CD4-positive, alpha-beta T cell treated with Interleukin-6 at 100 ng/mL for 8 hours (primary cell): ENCODE results near the gene SNX3.

Experiments used
- DNase-seq: peaks from one replicate; pipeline ENCODE4 v3.0.0-alpha.2; 2020; ENCODE audit warnings: mixed read lengths, low spot score

Gene SNX3

DNA sequence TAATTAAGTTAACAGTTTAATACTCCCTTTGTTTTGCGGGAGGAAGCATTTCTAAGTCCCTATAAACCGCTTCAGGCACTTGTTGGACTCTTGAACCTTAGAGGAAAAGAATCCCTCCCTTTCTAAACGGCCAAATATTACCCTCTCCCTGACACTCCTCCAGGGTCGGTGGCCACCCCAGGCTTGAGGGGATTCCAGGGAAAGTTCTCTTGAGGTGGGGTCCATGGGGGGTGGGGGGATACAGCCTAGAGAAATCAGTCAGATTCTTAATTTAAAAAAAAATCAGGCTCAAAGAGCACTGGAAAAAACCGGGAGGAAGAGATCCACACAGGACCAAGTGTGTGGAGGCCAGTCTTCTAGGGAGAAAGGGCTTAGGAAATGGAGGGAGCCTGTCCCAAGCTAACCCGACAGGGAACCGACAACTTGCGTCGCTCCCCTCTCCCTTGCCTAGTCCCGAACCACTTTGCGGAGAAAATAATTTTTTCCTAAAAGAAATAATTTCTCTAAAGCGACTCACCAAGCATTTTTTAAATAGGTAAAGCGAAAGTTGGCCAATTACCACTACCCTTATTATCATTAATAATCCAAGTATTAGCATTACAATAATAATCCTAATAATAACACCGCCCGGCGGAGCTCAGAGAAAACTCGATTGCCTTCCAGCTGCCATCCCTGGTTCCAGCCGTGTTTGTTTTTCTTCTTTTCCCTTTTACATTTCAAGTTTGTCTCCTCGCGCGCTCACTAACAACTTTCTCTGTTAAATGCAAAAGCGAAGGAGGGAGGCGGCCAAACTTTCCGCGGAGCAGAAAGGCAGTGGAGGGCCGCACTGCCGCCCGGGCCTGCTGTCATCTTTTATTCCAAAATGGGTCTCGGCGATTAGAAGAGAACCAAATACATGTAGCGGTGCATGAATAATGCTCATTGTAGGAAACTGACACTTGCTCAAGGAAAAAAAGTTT is 90.2 kb downstream of the SNX3 start:
- DNase-seq = no peak

DNA sequence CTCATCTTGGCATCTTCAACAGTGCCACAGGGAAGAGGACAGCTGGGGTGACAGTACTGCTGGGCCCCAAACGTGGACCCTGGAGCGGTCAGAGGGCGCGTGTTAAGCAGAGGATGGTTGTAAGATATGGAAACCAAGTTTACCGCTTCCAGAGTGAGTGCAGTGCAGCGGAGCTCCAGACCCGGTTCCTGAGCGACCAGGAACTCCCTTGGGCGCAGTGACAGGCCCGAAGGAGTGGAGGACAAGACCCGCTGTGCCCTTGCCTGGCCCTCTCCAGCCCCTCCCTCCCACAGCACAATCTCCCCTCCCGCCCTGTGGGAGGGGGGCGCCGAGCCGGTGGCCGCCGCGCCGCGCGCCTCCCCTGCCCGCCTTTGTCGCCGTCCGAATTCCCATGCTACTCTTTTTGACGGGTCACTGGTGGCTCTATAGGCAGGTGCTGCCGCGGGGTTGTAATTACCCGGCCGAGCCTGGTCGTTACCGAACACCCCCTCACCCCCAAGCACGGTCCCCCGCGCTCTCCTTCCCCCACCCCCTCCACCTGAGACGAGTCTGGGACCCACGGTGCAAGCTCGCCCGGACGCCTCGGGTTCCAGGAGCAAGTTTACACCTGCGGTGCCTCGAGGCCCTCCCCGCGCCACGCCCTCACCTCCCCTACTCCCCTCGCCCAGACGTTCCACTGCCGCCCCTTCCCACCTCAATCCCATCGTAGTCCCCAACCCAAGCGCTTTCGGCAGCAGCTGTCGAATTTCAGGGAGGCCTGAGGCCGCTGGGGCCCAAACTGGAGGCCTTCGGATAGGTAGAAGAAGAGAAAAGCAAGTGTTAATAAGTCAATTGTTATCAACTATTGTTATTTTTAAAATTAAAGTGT is 91.1 kb downstream of the SNX3 start:
- DNase-seq = no peak

DNA sequence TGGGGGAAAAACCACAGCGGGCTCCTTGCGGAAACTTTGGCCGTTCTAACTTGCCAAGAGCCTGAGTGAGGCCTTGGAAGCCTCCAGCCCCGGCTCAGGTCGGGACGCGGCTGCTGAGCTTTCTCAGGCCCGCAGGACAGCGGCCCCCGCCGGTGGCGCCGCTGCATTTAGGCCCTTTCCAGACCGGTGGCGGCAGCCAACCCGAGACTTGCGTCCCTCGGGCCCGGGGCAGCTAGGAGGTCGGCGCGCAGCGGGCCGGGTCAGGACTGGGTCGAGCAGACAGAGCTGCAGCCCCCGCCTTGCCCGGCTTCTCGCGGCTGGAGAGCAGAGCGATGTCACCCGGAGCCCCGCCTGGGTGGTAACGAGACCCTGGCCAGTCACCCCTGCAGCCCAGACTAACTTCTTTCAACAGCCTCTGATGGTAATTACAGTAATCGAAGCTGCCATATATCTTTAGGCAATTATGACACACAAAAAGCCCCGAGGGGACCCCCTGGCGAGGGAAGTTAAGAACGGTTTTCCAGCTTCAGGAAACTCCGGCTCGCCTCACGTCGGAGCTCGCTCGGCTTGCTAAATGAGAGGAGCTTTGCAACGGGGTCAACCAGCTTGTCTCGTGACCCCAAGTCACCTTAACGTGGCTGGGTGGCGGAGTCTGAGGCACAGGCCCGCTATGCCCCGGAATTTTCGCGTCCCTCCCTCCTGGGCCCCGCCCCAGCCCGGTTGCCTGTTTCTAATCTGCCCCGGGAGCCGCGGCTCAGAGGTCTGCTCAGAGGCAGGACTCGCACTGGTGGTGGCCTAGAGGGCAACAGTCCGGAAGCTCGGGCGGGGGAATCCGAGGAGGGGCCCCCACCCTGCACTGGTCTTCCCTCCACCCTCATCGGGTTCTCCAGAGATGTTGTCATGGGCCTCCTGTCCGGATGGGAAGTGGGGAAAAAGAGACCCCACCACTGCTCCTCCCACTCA is 92.1 kb downstream of the SNX3 start:
- DNase-seq = no peak

DNA sequence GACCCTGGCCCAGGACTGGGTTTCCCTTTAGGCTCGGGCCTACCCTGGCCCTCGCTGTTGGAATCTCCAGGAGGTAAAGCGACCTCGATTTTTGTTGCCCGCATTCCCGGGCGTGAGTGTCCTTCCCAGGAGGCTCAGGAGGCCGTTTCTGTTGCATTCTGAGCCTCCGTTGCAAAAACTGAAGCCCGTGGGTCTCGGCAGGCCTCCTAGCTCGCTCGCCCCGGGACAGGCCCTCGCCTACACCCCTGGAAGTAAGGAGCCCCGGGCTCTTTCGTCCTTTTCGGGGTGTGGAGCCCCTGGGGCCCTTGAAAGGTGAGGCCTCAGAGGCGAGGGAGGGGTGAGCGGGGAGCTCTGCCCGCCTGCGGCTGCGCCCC is 92.8 kb downstream of the SNX3 start:
- DNase-seq = no peak

DNA sequence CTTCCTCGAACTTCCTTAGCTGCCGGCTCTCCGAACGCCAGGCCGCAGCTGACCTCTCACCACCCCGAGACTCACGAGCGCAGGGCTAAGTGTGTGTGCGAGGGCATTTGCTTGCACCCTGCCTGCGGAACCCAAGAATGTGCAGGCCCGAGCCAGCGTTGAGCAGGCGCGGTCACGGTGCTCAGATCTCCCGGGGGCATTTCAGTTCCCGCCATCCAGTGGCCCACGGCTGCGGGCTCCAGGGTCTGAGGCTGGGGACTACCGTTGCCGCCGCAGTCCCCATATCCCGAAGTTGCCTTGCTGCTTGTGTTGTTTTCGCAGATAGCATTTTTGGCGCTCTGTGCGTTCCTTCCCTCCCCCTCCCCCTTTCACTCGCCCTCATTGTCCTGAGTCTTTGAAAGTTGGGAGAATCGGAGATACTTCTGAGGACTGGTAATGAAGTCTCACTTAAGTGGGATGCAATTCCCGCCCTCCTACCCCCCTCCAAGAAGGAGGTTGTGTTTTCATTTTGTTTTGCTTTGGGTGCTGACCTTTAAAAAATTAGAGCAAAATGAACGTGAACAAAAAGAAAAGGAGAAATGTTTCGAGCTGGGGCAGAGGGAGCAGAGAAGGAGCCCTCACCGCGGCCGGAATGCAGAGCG is 93.3 kb downstream of the SNX3 start:
- no peak for DNase-seq

DNA sequence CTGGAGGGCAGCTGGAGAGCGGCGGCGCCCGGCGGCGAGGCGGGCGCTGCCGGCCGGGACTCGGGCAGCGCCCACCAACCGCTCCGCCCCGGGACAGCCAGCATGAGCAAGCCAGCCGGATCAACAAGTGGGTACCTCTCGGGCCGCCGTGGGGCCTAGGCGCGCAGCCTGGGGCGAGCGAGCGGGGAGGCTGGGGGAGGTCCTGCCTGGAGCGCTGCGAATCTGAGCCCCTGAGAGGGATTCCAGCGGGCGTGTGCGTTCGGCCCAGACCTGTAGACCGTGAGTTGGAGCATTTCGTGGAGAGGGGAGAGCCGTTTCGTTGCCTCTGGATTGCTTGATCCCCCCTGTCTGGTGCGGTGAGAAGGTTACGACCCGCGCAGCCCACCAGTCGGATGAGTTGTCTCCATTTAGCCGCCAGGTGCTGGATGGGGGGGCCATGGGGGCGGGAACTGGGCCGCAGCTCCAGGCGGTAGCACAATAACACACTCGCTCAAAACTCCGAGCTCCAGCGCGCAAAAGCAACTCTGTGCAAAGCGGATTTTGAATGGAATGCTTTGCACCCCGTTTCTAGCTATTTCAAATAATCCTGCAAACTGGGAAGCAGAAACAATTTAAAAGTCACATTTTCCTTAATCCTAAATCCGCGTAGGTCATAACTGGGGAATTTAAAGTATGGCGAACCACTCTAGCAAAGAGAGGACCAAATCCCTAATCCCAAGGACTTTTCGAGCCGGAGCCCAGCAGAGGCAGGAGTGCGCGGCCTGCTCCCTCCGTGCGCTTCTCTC is 94.0 kb downstream of the SNX3 start:
- no peak for DNase-seq

DNA sequence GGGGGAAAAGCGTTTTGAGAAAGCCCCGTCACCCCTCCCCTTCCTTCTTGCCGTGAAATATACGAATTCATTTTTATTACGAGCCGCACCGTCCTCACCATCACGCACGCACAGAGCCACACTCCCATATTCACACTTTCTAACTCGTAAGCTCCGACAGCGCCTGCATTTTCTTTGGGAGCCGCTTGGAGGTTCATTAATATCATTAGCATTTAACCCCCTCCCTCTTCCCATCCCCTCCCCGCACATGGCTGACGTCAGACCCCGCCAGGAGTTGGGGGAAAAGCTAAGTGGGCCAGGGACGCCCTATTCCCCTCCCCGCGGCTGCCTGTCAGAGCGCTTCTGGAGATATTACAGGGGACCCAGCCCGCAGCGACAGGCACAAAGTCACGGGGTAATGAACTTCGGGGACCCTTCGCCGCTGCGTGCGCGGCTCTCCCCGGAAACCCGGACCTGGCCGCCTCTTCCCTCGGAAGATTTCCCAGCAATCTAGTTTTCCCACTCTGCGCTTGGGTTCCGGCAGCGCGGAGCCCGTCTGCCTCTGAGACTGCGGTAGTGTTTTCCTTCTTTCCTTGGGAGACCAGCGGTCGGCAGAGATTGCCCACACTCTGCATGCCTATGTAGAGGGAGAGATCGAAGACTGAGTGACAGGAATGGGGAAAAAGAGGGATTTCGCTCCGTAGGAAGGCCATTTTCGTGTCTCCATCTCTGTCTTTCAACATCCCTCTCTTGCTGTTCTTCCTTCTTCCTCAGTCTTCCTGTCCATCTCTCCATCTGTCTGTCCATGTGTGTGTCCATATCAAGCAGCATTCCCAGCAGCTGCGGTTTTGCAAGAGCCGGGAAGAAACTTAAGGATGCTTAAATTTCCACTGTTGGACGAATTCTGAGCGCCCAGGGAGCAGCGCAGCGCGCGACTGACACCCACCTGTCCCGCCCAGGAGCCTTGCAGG is 94.9 kb downstream of the SNX3 start, which contains the start of gene NR2E1:
NR2E1 (plus strand) TSS at position 309 of the 950 bp plus-strand sequence. CDS start 744 bp downstream, outside the sequence.
- no peak for DNase-seq

DNA sequence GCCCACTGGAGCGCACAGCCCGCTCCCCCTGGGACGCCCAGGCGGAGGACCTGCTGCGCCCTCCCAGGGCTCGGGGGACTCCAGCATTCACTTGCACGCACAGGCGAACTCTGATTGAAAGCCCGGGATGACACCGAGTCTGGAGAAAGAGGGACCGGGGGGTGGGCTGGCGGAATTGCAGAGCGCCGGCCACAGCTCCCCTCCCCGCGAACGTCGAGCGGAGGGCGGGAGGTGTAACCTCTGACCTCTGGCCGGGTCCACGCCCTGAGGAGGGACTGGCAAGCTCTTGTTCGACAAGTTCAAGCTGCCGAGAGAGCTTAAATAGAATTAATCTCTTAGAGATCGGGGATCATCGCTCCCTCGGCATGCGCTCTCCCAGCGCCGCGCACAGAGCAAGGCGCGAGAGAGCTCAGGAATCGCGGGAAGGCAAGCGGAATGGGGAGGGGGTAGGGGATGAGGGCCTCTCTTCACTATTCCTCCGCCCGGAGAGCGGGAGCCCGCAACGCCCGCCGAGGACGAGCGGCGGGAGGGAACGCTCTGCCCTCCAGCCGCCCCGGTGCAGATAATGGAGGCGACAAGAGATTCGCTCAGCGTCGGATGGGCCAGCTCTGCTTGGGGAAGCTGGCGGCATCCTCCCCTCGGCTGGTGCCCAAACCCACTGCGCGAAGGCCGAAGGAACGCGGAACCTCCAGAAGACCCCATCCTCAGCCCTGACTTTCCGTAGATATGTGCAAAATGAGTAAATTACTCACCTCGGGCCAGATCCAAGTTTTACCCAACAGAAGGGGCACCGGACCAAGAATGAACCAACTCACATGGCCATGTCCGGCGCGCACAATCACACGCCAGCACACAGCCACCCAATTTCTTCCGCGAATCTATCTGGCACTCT is 95.8 kb downstream of the SNX3 start:
- no peak for DNase-seq

DNA sequence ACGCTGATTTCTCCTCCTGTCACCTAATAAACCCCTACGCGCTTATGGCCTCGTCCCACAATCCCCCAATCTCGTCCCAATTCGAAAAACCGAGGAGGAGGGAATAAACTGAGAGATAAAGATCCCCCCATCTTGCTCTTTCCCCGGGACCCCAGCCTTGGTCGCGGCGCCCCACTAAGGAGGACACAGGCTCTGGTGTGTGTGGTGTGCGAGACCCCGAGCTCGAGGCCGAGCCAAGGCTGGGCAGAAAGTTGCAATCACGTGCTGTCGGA is 96.4 kb downstream of the SNX3 start:
- DNase-seq = no peak

DNA sequence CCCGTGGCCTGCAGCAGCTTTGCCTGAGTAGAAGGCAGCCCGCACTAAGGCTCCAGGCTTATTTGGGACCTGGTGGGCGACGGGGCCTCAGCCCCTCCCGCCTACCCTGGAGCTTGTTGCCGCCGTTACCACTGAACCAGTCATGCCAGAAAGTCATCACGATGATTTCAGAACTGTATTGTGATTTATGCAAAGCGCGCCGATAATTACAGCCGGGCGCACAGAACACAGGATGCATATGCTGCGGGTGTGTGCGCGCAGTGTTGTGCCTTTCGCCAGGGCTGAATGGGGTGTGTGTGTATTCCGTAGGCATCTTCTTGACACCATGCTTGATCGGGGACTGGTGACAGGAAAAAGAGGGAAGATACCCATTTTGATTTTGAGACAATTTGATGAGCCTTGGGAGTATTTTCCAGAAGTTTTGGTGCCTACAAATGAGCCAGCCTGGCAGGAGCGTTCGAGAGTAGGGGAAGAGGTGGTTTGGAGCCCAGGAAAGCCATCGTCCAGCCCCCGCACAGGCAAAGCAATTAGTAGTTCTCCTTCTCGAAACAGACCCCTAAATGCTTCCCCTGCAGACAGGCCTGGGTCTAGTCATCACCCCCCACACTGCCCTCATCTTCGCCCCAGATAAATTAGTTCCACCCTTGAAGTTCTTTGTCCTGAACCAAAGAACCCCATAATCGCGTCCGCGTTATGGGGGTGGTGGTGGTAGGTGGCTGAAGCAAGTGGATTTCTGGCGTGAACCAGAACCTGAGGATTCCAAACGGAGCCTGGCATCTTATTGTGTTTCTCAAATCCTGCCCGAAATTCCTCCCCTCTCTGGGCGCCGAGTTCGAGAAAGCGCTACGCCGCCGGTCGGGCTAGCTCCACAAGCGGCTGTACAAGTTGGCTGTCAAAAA is 96.9 kb downstream of the SNX3 start:
- DNase-seq = no peak

DNA sequence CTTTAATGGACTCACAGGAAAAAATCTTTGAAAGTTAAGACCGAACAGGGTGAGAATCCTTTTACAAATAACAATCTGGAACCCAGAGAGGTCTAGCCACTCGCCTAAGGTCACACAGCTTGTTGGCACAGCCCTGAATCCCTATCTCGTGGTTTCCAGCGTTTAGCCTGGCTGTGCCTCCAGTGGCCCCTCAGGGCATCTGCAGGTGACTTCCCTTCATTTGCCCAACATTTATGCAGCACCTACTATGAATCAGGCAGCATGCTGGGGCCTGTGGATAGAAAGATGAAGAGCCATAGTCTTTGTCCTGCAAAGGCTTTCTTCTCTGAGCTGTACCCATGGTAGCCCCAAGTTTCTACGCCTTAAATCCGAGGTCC is 97.6 kb downstream of the SNX3 start:
- no peak for DNase-seq

DNA sequence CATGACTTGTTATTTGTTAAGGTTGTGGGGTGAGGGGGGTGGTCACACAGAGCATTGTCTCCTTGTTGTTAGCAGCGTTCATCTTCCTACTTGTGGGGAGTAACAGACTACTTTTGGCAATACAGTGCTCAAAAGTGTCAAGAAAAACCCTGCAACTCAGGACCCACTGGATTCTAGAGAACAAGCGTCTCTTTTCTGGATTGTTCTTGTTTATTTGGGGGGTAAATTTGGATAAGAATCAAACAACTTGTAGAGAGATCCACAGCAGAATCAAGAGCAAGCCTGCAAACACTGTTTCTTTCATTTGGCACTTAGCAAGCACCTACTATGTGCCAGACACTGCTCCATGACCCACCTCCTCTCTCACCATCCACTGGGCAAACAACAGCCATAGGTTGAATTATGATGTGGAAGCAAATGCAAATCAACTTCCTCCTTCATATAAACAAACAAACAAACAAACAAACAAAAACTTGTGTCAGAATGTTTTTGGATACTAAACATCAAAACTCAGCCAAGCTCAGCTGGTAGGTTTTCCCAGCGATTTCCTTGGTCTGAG is 99.0 kb downstream of the SNX3 start:
- DNase-seq = no peak
